Endometrial microvascular endothelial cells (primary cell): ENCODE data around the gene PPP1R9A. TPM values are rescaled to one million over a fixed set of nuclear protein-coding genes. Genes with fewer than 3 reads are reported as not detected.

ENCODE experiments used
- in situ Hi-C: cut with HindIII; loops from 2 replicates; pipeline ENCODE4 v1.10.0; 2017; ENCODE audit warnings: low sequenced_read_pairs, low pct_unique_long_range_greater_than_20kb; ENCODE audit errors: inconsistent ontology term
- total RNA-seq: library from RNA; depleted of rRNA; stranded (reverse); fragments of >200 nt; gene quantifications from one replicate; pipeline ENCODE4 v1.2.3, GENCODE V29; 2015; ENCODE audit errors: inconsistent ontology term

Gene PPP1R9A
- total RNA-seq, 1 donor from 2014 or later, result not detected

DNA sequence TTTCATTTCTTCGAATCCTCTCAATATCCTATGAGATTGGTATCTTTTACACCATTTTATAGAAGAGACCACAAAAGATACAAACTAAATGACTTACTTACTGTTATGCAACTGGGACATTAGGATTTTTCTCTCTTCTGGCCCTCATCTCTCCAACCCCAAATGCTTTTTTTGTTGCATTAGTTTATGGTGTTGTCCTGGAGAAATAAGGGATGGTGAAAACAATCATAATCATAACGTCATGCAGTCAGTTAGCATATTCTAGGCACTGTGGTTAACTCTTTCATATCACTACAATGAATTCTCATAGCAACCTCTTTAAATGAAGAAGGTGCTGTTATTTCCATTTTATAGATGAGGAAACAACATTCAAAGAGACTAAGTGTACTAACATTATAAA, 312.3 kb downstream of the PPP1R9A start:
- in situ Hi-C loops, result no loop called here

GRCh38 chr7:95220328-95220727, 312.9 kb downstream of the PPP1R9A start:
- in situ Hi-C loops, result no loop called here

GRCh38 chr7:95225301-95225700, 317.9 kb downstream of the PPP1R9A start:
- in situ Hi-C loops, result no loop called here

DNA sequence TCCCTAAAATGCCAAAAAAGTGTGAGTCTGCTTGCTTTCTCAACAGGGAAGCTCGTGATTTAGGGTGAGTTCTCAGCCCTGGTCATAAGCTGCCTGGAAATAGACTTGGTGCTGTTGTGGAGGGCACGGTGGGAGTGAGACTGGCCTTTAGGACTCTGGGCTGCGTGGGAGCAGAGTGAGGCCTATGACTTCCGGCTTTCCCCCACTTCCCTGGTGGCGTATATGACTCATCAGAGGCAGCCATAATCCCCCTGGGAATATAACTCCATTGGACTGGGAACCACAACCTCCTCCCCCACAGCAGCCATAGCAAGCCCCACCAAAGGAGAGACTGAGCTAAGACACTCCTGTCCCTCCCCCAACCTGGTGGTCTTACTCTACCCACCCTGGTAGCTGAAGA, 321.9 kb downstream of the PPP1R9A start:
- in situ Hi-C loops, result no loop called here

- in situ Hi-C loops, result no loop called here
Observed at GRCh38 chr7:95238252-95238943, 331.0 kb downstream of the PPP1R9A start.

- in situ Hi-C loops, result no loop called here
Observed at GRCh38 chr7:95240921-95241320, 333.5 kb downstream of the PPP1R9A start.

- in situ Hi-C loops, result no loop called here
Observed at GRCh38 chr7:95242266-95242665, 334.9 kb downstream of the PPP1R9A start.

DNA sequence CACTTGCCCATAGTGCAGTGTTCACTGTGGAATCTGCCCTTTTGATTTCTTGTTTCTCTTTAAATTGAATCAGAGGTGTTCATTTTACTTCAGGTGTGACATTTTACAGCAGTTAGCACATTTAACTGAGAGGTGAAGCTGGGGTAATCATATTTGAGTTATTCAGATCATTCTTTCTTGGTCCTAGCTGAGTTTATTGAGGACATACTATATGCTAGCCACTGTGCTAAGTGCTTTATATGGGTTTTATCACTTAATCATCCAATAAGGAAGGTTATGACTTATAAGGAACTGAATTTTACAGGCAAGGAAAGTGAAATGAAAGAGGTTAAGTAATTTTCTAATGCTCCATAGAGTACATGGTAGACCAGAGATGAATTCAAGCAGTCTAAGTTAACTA, 337.2 kb downstream of the PPP1R9A start:
- in situ Hi-C loops, result no loop called here

DNA sequence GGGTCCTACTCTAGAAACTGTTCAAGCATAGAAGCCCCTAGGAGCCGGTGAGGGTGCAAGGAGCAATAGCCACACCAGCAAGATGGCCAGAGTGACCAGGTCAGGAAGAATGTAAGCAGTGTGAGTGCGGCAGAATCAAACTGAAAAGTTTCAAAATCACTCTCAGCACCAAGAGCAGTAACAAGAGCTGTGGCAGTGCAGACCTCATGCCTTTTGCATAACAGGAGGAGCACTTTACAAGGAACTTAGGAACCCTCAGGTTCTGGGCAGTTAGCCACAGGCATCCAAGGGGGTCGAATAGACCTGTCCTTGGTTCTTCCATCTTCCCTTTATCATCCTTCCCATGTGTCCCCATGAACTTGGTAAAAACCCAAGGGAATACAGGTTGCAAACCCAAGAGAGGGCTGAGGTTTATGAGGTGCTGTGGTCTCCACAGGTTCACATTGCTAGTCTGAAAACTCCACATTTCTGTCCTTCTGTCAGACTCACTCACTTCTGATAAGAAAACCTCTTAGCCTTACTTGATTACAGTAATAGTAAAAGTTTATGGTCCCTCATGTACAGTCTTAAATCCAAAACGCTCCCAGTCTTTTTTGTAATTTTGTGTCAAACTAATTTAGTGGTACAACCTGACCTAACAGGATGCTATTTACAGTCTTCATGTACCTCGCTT, 338.6 kb downstream of the PPP1R9A start:
- in situ Hi-C loops, result no loop called here

DNA sequence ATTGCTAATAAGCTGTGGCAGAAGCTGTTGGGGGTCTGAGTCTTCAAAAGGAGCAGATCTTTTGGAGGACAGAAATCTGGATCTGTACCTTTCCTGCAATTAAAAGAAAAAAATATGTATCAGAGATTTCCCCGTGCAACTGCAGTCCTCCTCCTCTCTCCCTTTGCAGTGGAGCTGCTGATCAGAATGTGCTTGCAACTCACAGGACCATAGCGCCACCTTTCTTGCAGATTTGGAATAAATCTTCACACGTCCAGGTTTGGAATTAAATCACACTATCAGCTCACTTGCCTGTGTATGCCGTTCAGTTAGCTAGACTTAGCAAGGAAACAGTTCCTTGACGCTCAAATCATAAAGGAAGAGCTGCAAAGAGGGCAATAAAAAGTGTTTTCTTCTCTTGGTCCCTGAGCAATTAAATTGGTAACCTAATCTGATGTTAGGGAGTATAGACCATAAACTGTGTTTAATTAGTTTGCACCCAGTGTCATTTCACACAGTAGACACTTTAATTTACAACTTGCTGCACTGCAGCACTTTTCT, 339.5 kb downstream of the PPP1R9A start:
- in situ Hi-C loops, result no loop called here

GRCh38 chr7:95250571-95250970, 343.2 kb downstream of the PPP1R9A start:
- in situ Hi-C loops, result no loop called here

DNA sequence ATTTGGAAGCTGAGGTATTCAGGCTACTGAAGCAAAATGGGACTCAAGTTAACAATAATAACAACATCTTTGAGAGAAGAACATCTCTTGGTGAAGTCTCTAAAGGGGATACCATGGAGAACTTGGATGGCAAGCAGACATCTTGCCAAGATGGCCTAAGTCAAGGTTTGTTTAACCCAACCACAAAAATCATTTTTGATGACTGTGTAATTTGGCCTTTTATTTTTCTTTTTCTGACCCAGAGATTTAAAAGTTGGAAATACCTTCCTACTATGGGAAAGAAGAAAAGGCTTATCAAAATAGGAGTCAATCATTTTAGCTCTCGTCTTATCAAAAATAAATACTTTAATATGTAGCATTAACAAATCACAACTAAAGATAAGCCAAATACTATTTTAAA, 344.6 kb downstream of the PPP1R9A start:
- in situ Hi-C loops, result no loop called here

DNA sequence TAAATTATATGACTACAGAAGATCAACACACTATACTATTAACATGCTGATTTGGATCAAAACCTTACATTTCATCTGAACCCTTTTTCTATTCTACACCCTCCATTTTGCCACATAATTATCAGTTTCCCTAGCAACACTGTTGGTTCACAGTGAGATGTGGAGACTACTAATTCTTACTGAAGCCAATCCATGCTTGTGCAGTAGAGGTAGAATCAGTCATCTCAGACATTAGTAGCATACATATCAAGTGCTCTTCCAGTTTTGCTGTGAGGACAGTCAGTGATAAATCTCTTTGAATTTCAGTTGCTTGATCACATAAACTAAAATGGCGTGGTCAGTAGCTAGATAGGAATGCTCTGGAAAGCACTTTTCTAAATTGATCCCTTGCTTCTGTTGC, 346.6 kb downstream of the PPP1R9A start:
- in situ Hi-C loops, result no loop called here

- in situ Hi-C loops, result no loop called here
Observed at GRCh38 chr7:95255691-95256090, 348.3 kb downstream of the PPP1R9A start.

GRCh38 chr7:95261895-95262415, 354.6 kb downstream of the PPP1R9A start:
- in situ Hi-C loops, result no loop called here

GRCh38 chr7:95262875-95263274, 355.5 kb downstream of the PPP1R9A start:
- in situ Hi-C loops, result no loop called here

DNA sequence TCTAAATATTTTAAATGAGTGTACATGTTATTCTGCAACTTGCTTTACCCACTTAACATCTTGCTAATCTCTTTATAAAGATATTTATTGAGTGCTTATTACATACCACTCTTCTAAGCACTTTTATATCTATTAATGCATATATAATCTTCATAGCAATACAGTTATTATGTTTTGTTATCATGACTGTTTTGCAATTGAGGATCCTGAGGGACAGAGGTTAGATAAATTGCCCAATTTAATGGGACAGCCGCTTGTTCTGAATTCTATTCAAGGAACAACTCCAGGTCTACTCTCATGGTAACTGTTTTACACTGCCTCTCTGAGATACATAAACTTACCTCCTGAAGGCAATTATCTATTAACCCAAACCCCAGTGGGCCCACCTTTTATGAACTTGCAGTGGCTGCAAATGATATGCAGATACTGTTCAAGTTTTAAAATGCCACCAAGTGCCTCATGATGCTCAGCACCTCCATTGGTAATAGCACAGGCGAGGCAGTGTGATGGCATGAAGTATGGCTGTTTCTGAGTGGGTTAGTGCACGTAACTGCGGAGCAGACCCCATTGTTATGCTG, 356.5 kb downstream of the PPP1R9A start:
- in situ Hi-C loops, result no loop called here

DNA sequence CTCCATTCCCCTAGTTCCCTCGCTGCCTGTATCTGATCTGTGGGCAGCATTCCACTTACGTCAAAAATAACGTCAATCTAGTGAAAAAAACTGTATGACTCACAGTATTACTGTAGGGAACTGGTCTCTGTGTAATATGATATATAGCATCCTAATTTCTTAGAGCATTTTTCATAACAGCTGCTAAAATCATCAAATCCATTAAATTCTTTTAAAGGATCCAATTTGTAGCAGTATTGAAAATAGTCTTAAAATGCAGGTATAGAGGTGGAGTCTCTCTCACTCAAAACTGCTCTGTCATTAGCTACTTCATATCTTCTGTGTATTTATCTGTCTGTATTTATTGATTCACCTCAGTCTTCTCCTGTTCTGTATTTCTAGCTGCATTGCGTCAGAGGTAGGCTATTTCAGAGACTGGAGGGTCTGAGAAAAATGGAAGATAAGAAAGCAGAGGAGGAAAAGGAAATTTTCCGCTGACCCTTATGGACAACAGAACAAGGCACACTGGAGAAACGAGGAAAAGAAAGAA, 357.0 kb downstream of the PPP1R9A start:
- in situ Hi-C loops, result no loop called here

GRCh38 chr7:95265634-95266033, 358.2 kb downstream of the PPP1R9A start:
- in situ Hi-C loops, result no loop called here

- in situ Hi-C loops, result no loop called here
Observed at GRCh38 chr7:95267754-95268153, 360.4 kb downstream of the PPP1R9A start.
